DOHH2 (cell line): ENCODE measurements around the gene MACROD2.

Experiments used
- H3F3A ChIP-seq: fragments of 200-600 bp; sonication (generic), shearing (Covaris generic); 2 replicates; pipeline ENCODE4 v1.6.0; 2016; ENCODE audit warnings: antibody characterized with exemption, mild to moderate bottlenecking; ENCODE audit not compliant: control insufficient read depth, insufficient read depth
- H3K27ac ChIP-seq: fragments of 200-600 bp; sonication (generic); 2 replicates; pipeline ENCODE4 v1.5.1; 2014; ENCODE audit warnings: low read depth, mild to moderate bottlenecking, low read length, moderate library complexity
- H3K27me3 ChIP-seq: fragments of 200-600 bp; sonication (generic); 2 replicates; pipeline ENCODE4 v1.6.1; 2014; ENCODE audit warnings: mild to moderate bottlenecking, low read length, mixed read lengths; ENCODE audit not compliant: control insufficient read depth
- H3K36me3 ChIP-seq: fragments of 200-600 bp; sonication (generic); 2 replicates; pipeline ENCODE4 v1.6.1; 2014; ENCODE audit warnings: mild to moderate bottlenecking, low read length, moderate library complexity, mixed read lengths; ENCODE audit not compliant: control insufficient read depth
- H3K4me1 ChIP-seq: fragments of 200-600 bp; sonication (generic); 2 replicates; pipeline ENCODE4 v1.6.1; 2014; ENCODE audit warnings: mild to moderate bottlenecking, low read length, mixed read lengths; ENCODE audit not compliant: control insufficient read depth
- H3K4me2 ChIP-seq: fragments of 200-600 bp; sonication (generic); 2 replicates; pipeline ENCODE4 v1.6.0; 2014; ENCODE audit warnings: mild to moderate bottlenecking, low read length, moderate library complexity
- H3K4me3 ChIP-seq: fragments of 200-600 bp; sonication (generic); 2 replicates; pipeline ENCODE4 v1.5.1; 2014; ENCODE audit warnings: mild to moderate bottlenecking, low read length, mixed read lengths
- H3K79me2 ChIP-seq: fragments of 200-600 bp; sonication (generic); 2 replicates; pipeline ENCODE4 v1.6.1; 2014; ENCODE audit warnings: mild to moderate bottlenecking, low read length, mixed read lengths; ENCODE audit not compliant: control insufficient read depth
- H3K9me2 ChIP-seq: fragments of 200-600 bp; sonication (generic); replicated peaks from 2 replicates; pipeline ENCODE4 v1.6.1; 2014; ENCODE audit warnings: mild to moderate bottlenecking, low read length, mixed read lengths; ENCODE audit not compliant: control insufficient read depth
- H3K9me3 ChIP-seq: fragments of 200-600 bp; sonication (generic); 2 replicates; pipeline ENCODE4 v1.6.1; 2014; ENCODE audit warnings: antibody characterized with exemption, low read length, mixed read lengths; ENCODE audit not compliant: control insufficient read depth, insufficient read depth
- H4K20me1 ChIP-seq: fragments of 200-600 bp; sonication (generic); 2 replicates; pipeline ENCODE4 v1.6.0; 2014; ENCODE audit warnings: low read depth, mild to moderate bottlenecking, antibody characterized with exemption, low read length, moderate library complexity; ENCODE audit not compliant: control insufficient read depth, insufficient read depth
- EZH2phosphoT487 ChIP-seq: fragments of 200-600 bp; sonication (generic); IDR thresholded peaks from 2 replicates; pipeline ENCODE4 v1.6.1; 2017; ENCODE audit warnings: borderline replicate concordance, mild to moderate bottlenecking, antibody characterized with exemption, low read length, moderate library complexity, mixed read lengths
- TF ChIP-seq, protein P1 (sequence below): fragments of 200-600 bp; sonication (generic); IDR thresholded peaks from one replicate; pipeline ENCODE4 v1.5.1; 2014; ENCODE audit warnings: antibody characterized with exemption, mild to moderate bottlenecking, low read depth, low read length; ENCODE audit not compliant: poor library complexity, severe bottlenecking

MACROD2 gene

GRCh38 chr20:15440049-15440820, 1444.9 kb downstream of the MACROD2 start:
- Histone ChIP-seq H3K4me2 (no peak overlapping the region), H3K4me1 (no peaks in the 10 kb centered on the region), H3K27ac (no peak overlapping the region), H3K79me2 (no peaks in the 10 kb centered on the region), H3K4me3 (no peak overlapping the region), H3F3A (no peaks in the 10 kb centered on the region), H3K9me2 (no peaks in the 10 kb centered on the region), H3K36me3 (no peaks in the 10 kb centered on the region), H4K20me1 (no peaks in the 10 kb centered on the region), H3K9me3 (no peaks in the 10 kb centered on the region), H3K27me3 (no peaks in the 10 kb centered on the region)
- no peak for TF ChIP-seq EZH2phosphoT487
- TF ChIP-seq, protein P1, sequence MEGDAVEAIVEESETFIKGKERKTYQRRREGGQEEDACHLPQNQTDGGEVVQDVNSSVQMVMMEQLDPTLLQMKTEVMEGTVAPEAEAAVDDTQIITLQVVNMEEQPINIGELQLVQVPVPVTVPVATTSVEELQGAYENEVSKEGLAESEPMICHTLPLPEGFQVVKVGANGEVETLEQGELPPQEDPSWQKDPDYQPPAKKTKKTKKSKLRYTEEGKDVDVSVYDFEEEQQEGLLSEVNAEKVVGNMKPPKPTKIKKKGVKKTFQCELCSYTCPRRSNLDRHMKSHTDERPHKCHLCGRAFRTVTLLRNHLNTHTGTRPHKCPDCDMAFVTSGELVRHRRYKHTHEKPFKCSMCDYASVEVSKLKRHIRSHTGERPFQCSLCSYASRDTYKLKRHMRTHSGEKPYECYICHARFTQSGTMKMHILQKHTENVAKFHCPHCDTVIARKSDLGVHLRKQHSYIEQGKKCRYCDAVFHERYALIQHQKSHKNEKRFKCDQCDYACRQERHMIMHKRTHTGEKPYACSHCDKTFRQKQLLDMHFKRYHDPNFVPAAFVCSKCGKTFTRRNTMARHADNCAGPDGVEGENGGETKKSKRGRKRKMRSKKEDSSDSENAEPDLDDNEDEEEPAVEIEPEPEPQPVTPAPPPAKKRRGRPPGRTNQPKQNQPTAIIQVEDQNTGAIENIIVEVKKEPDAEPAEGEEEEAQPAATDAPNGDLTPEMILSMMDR: no peak

DNA sequence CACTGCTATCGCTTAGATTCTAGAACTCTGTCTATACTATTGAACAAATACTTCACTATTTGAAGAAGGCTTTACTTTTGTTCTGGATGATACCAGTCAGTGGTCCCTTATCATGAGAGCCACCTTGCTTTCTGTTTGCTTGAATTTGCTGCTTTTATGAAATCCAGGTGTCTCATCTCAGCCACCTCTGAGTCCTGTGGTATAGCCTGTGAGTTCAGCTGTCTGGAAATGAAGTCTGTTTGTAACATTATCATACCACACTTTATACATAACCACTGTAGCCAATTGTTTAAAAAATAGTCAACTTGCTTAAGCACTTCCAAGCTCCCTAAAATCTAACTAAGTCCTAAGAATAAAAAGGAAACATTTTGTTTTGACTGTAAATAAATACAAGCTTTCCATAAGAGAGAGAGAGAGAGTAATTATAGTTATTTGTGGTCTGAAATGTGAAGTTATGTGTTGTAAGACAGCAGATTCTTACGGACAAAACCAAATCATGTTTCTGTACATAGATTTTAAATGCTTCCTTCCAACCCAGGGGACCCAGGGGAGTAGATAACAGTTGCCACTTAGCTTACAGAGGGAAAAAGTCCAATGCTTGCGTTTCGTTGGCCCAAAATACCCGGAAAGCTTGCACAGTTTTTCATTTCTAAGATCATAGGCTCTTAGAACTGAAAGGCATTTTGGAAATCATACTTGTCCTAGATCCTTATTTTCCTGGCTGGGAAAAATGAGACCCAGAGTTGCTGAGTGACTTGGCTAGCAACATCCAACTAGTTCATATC, 1449.9 kb downstream of the MACROD2 start:
- Histone ChIP-seq H3K9me2 (no peaks in the 10 kb centered on the region), H3K36me3 (no peaks in the 10 kb centered on the region), H3K79me2 (no peaks in the 10 kb centered on the region), H3K27me3 (no peaks in the 10 kb centered on the region), H3K27ac (no peak overlapping the region), H3K4me2 (no peak overlapping the region), H3K4me3 (no peak overlapping the region), H3K9me3 (no peaks in the 10 kb centered on the region), H3K4me1 (no peaks in the 10 kb centered on the region), H4K20me1 (no peaks in the 10 kb centered on the region), H3F3A (no peaks in the 10 kb centered on the region)
- no peak for TF ChIP-seq EZH2phosphoT487
- TF ChIP-seq, protein P1: no peak

DNA sequence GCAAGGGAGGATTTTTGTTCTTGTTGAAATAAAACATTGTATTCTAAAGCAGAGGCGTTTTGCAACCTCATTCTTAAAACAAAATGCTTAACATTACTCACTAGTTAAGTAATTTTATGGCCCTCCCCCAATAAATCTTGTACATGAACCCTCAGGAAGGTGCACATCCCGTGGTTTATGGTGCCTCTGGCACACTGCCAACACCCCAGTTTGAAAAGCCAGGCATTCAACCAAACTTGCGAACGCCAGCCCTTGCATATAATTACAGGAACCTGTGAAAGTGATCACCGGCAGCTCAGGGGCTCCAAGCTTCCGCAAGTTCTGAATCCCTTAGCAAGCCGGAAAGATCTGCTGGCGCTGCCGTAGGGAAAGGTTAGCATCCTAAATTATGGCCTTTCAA, 1451.1 kb downstream of the MACROD2 start:
- TF ChIP-seq EZH2phosphoT487: no peak
- TF ChIP-seq, protein P1: no peak
- H3K27me3 ChIP-seq: no peaks in the 10 kb centered on the region
- no peak overlapping the region for H3K27ac ChIP-seq
- H3K9me3 ChIP-seq: no peaks in the 10 kb centered on the region
- H4K20me1 ChIP-seq: no peaks in the 10 kb centered on the region
- no peaks in the 10 kb centered on the region for H3K4me1 ChIP-seq
- no peaks in the 10 kb centered on the region for H3K36me3 ChIP-seq
- no peak overlapping the region for H3K4me2 ChIP-seq
- no peak overlapping the region for H3K4me3 ChIP-seq
- H3K79me2 ChIP-seq: no peaks in the 10 kb centered on the region
- no peaks in the 10 kb centered on the region for H3K9me2 ChIP-seq
- H3F3A ChIP-seq: no peaks in the 10 kb centered on the region
